ENCODE results near the gene MICAL2. TPM values are rescaled to one million over a fixed set of nuclear protein-coding genes. Genes with fewer than 3 reads are reported as not detected.

Gene MICAL2
- total and polyA plus RNA-seq, 10 of the 15 experiments (the other 5 are each of a cell fraction or from before 2014, with no cell fraction given), result 0.90 to 5.6 (median 2.4) TPM

DNA sequence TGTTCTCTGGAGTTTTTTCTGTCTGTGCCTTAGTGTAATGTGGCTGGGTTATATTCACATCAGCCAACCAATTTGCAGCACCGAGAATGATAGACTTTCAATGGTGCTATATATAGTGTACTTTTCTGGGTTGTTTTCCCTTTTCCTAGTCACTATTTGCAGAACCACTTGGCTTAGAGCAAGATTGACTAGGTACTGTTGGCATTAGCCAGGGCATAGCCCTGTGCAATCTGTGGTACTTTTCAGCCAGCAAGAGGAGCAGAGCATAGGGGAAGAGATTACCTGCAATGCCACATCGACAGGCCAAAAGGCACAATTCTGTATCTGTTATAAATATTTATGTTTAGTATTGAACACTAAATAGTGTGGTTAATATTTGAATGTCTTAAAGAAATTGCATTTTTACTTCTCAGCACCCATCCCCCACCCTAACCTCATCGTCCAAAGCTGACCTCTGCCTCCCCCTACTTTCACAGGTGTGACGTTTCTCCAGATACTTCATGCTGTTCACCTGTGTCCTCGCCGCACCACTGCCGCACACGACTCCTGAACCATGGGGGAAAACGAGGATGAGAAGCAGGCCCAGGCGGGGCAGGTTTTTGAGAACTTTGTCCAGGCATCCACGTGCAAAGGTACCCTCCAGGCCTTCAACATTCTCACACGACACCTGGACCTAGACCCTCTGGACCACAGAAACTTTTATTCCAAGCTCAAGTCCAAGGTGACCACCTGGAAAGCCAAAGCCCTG, 51.4 kb downstream of the MICAL2 start:
- DNase-seq (ENCODE audit: low read depth, low spot score) (no peak), FAIRE-seq (no peak), ATAC-seq (no peak)
- no peaks in the 10 kb centered on the region for H4K20me1 ChIP-seq (ENCODE audit: control insufficient read depth, insufficient read depth)
- no peak overlapping the region for H3K27ac ChIP-seq (ENCODE audit: control insufficient read depth, insufficient read depth)
- intact Hi-C loops (cut with micrococcal nuclease; ENCODE audit: unreplicated experiment) (loop anchor here (1.0 to 5.0 kb wide), 2 partner anchors 75 to 121 kb away; no protein-coding TSS in a partner anchor), in situ Hi-C loops (cut with MboI) (no loop called here)
- BruUV-seq (replicated peaks), result no TSS peak
- ChIA-PET SMC1A (ENCODE audit: uncharacterized antibody, unreplicated experiment) (interaction anchor here (1.0 to 3.1 kb wide), 4 partner anchors 8 to 120 kb away, joined by 3 to 17 read pairs (median 9); no protein-coding TSS in a partner anchor), CTCF (interaction anchor here (2.6 to 5.9 kb wide), 3 partner anchors 38 to 119 kb away, joined by 12 to 47 read pairs (median 20); no protein-coding TSS in a partner anchor), POLR2A (no interaction called here), RAD21 (ENCODE audit: unreplicated experiment) (interaction anchor here (0.8 to 3.2 kb wide), 4 partner anchors 74 to 122 kb away, joined by 3 to 22 read pairs (median 3); no protein-coding TSS in a partner anchor)
- H3K9ac ChIP-seq (ENCODE audit: control insufficient read depth, insufficient read depth, low read length), result no peak overlapping the region
- H2AFZ ChIP-seq (ENCODE audit: control insufficient read depth, low read depth, low read length), result no peak overlapping the region
- H3K4me1 ChIP-seq (ENCODE audit: control insufficient read depth, insufficient read depth, low read length), result no peaks in the 10 kb centered on the region
- 37% methylated on average over 12 of the region's 12 CpGs for WGBS (ENCODE audit: insufficient coverage, insufficient replicate concordance, low lambda C conversion rate, missing lambda C conversion rate)
- H3K4me3 ChIP-seq, result no peak overlapping the region
- no peaks in the 10 kb centered on the region for H3K9me3 ChIP-seq (replicated peaks; ENCODE audit: control insufficient read depth, insufficient read depth, low read length)
- H3K36me3 ChIP-seq (ENCODE audit: control insufficient read depth in 2 of 2, insufficient read depth in 2 of 2, low read length in 1 of 2), result no peaks in the 10 kb centered on the region
- H3K4me2 ChIP-seq (ENCODE audit: control insufficient read depth, insufficient read depth), result no peak overlapping the region
- H3K79me2 ChIP-seq (ENCODE audit: control insufficient read depth, insufficient read depth, low read length), result no peaks in the 10 kb centered on the region
- no peaks in the 10 kb centered on the region for H3K27me3 ChIP-seq (replicated peaks in 1 of 2; ENCODE audit: control insufficient read depth in 2 of 2, insufficient read depth in 2 of 2, low read length in 1 of 2)
- TF ChIP-seq CREB1 (IDR thresholded peaks at IDR 0.05; ENCODE audit: low read depth), result no peak
- TF ChIP-seq POLR2AphosphoS5 (IDR thresholded peaks at IDR 0.05; ENCODE audit: low read length), result no peak
- TF ChIP-seq, protein P1, sequence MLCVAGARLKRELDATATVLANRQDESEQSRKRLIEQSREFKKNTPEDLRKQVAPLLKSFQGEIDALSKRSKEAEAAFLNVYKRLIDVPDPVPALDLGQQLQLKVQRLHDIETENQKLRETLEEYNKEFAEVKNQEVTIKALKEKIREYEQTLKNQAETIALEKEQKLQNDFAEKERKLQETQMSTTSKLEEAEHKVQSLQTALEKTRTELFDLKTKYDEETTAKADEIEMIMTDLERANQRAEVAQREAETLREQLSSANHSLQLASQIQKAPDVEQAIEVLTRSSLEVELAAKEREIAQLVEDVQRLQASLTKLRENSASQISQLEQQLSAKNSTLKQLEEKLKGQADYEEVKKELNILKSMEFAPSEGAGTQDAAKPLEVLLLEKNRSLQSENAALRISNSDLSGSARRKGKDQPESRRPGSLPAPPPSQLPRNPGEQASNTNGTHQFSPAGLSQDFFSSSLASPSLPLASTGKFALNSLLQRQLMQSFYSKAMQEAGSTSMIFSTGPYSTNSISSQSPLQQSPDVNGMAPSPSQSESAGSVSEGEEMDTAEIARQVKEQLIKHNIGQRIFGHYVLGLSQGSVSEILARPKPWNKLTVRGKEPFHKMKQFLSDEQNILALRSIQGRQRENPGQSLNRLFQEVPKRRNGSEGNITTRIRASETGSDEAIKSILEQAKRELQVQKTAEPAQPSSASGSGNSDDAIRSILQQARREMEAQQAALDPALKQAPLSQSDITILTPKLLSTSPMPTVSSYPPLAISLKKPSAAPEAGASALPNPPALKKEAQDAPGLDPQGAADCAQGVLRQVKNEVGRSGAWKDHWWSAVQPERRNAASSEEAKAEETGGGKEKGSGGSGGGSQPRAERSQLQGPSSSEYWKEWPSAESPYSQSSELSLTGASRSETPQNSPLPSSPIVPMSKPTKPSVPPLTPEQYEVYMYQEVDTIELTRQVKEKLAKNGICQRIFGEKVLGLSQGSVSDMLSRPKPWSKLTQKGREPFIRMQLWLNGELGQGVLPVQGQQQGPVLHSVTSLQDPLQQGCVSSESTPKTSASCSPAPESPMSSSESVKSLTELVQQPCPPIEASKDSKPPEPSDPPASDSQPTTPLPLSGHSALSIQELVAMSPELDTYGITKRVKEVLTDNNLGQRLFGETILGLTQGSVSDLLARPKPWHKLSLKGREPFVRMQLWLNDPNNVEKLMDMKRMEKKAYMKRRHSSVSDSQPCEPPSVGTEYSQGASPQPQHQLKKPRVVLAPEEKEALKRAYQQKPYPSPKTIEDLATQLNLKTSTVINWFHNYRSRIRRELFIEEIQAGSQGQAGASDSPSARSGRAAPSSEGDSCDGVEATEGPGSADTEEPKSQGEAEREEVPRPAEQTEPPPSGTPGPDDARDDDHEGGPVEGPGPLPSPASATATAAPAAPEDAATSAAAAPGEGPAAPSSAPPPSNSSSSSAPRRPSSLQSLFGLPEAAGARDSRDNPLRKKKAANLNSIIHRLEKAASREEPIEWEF (IDR thresholded peaks at IDR 0.05; ENCODE audit: insufficient replicate concordance, low read depth, low read length), result no peak
- TF ChIP-seq MXI1 (IDR thresholded peaks at IDR 0.05; ENCODE audit: low read depth, low read length), result no peak
- TF ChIP-seq, protein P2, sequence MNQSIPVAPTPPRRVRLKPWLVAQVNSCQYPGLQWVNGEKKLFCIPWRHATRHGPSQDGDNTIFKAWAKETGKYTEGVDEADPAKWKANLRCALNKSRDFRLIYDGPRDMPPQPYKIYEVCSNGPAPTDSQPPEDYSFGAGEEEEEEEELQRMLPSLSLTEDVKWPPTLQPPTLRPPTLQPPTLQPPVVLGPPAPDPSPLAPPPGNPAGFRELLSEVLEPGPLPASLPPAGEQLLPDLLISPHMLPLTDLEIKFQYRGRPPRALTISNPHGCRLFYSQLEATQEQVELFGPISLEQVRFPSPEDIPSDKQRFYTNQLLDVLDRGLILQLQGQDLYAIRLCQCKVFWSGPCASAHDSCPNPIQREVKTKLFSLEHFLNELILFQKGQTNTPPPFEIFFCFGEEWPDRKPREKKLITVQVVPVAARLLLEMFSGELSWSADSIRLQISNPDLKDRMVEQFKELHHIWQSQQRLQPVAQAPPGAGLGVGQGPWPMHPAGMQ (IDR thresholded peaks at IDR 0.05; ENCODE audit: borderline replicate concordance), result no peak
- no peak for TF ChIP-seq ATF7 (IDR thresholded peaks at IDR 0.05; ENCODE audit: low read depth)
- TF ChIP-seq, protein P3, sequence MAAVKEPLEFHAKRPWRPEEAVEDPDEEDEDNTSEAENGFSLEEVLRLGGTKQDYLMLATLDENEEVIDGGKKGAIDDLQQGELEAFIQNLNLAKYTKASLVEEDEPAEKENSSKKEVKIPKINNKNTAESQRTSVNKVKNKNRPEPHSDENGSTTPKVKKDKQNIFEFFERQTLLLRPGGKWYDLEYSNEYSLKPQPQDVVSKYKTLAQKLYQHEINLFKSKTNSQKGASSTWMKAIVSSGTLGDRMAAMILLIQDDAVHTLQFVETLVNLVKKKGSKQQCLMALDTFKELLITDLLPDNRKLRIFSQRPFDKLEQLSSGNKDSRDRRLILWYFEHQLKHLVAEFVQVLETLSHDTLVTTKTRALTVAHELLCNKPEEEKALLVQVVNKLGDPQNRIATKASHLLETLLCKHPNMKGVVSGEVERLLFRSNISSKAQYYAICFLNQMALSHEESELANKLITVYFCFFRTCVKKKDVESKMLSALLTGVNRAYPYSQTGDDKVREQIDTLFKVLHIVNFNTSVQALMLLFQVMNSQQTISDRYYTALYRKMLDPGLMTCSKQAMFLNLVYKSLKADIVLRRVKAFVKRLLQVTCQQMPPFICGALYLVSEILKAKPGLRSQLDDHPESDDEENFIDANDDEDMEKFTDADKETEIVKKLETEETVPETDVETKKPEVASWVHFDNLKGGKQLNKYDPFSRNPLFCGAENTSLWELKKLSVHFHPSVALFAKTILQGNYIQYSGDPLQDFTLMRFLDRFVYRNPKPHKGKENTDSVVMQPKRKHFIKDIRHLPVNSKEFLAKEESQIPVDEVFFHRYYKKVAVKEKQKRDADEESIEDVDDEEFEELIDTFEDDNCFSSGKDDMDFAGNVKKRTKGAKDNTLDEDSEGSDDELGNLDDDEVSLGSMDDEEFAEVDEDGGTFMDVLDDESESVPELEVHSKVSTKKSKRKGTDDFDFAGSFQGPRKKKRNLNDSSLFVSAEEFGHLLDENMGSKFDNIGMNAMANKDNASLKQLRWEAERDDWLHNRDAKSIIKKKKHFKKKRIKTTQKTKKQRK (IDR thresholded peaks at IDR 0.05; ENCODE audit: low read depth, low read length), result no peak
- no peak for TF ChIP-seq TAF1 (IDR thresholded peaks at IDR 0.05; ENCODE audit: borderline replicate concordance, low read depth, low read length)
- no peak for TF ChIP-seq ZNF384 (IDR thresholded peaks at IDR 0.05; ENCODE audit: borderline replicate concordance, low read depth, low read length)
- no peak for TF ChIP-seq CBX3 (IDR thresholded peaks at IDR 0.05; ENCODE audit: borderline replicate concordance, low read depth)
